ENCODE results near the gene LAIR1. TPM values are rescaled to one million over a fixed set of nuclear protein-coding genes. Genes with fewer than 3 reads are reported as not detected.

The LAIR1 gene
- total RNA-seq, 1 experiment from 2014 or later: 0.37 TPM

- Mint-ChIP-seq H3K27me3 (ENCODE audit: low read depth) (peaks cover 28% of the 10 kb centered on the region), H3K4me3 (no peak overlapping the region), H3K4me1 (peaks cover 27% of the 10 kb centered on the region), H3K36me3 (peaks cover 22% of the 10 kb centered on the region), H3K27ac (no peak overlapping the region), H3K9me3 (peaks cover 28% of the 10 kb centered on the region)
- ATAC-seq: no peak
- ChIA-PET CTCF (interaction anchor here (0.7 kb wide), 1 partner anchor 54 kb away, joined by 3 read pairs; no protein-coding TSS in a partner anchor), POLR2A (no interaction called here)
- DNase-seq (ENCODE audit: low spot score): no peak
- no peak for TF ChIP-seq ZNF425 (CRISPR knock-in tag; conservative IDR thresholded peaks at IDR 0.05)
- TF ChIP-seq USF2 (CRISPR knock-in tag; IDR thresholded peaks at IDR 0.05): no peak
- no peak for TF ChIP-seq GABPB1 (CRISPR knock-in tag; IDR thresholded peaks at IDR 0.05)
- TF ChIP-seq IRF2 (CRISPR knock-in tag; IDR thresholded peaks at IDR 0.05; ENCODE audit: borderline replicate concordance, low read depth): no peak
- no peak for TF ChIP-seq ZNF416 (CRISPR knock-in tag; IDR thresholded peaks at IDR 0.05)
- TF ChIP-seq FOXK1 (CRISPR knock-in tag; IDR thresholded peaks at IDR 0.05): no peak
- no peak for TF ChIP-seq ATF1 (CRISPR knock-in tag; IDR thresholded peaks at IDR 0.05)
Observed at GRCh38 chr19:54319892-54320670, 44.6 kb downstream of the LAIR1 start.

GRCh38 chr19:54319049-54319448 is 45.7 kb downstream of the LAIR1 start:
- H3K36me3 Mint-ChIP-seq: peaks cover 22% of the 10 kb centered on the region
- H3K4me3 Mint-ChIP-seq: no peak overlapping the region
- no peak for ATAC-seq
- TF ChIP-seq, protein P1, sequence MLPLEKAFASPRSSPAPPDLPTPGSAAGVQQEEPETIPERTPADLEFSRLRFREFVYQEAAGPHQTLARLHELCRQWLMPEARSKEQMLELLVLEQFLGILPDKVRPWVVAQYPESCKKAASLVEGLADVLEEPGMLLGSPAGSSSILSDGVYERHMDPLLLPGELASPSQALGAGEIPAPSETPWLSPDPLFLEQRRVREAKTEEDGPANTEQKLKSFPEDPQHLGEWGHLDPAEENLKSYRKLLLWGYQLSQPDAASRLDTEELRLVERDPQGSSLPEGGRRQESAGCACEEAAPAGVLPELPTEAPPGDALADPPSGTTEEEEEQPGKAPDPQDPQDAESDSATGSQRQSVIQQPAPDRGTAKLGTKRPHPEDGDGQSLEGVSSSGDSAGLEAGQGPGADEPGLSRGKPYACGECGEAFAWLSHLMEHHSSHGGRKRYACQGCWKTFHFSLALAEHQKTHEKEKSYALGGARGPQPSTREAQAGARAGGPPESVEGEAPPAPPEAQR (CRISPR knock-in tag; IDR thresholded peaks at IDR 0.05): no peak
- TF ChIP-seq ZNF281 (CRISPR knock-in tag; IDR thresholded peaks at IDR 0.05): no peak
- TF ChIP-seq TEAD1 (CRISPR knock-in tag; IDR thresholded peaks at IDR 0.05): no peak
- no peak for TF ChIP-seq MYBL2 (CRISPR knock-in tag; IDR thresholded peaks at IDR 0.05)
- no peak for TF ChIP-seq RORB (CRISPR knock-in tag; IDR thresholded peaks at IDR 0.05)
- TF ChIP-seq E2F4 (CRISPR knock-in tag; IDR thresholded peaks at IDR 0.05; ENCODE audit: borderline replicate concordance, low read depth): no peak
- TF ChIP-seq PREB (CRISPR knock-in tag; IDR thresholded peaks at IDR 0.05; ENCODE audit: borderline replicate concordance): no peak
- no peak for TF ChIP-seq CREB1 (CRISPR knock-in tag; IDR thresholded peaks at IDR 0.05)
- no peak for TF ChIP-seq SMAD3 (CRISPR knock-in tag; IDR thresholded peaks at IDR 0.05; ENCODE audit: borderline replicate concordance)
- peaks cover 17% of the 10 kb centered on the region for H3K4me1 Mint-ChIP-seq
- peaks cover 28% of the 10 kb centered on the region for H3K9me3 Mint-ChIP-seq
- no peak overlapping the region for H3K27ac Mint-ChIP-seq
- POLR2A ChIA-PET: no interaction called here
- CTCF ChIA-PET: interaction anchor here (3.6 kb wide), 1 partner anchor 53 kb away, joined by 36 read pairs; no protein-coding TSS in a partner anchor
- DNase-seq (ENCODE audit: low spot score): no peak
- H3K27me3 Mint-ChIP-seq (ENCODE audit: low read depth): peaks cover 28% of the 10 kb centered on the region
